Measurements from ENCODE around the gene TBC1D17.
"Not testable (repeated sequence)": the region's sequence is repeated elsewhere in the genome, so short reads cannot be mapped to it uniquely, and the experiment has no call there.

Gene TBC1D17

GRCh38 chr19:49924004-49924880, 46.7 kb downstream of the TBC1D17 start:
- no peak for DNase-seq

- not testable (repeated sequence) for DNase-seq
Measured at GRCh38 chr19:49924881-49925210, 47.3 kb downstream of the TBC1D17 start.

- DNase-seq, result no peak
Measured at GRCh38 chr19:49925486-49925885, 48.0 kb downstream of the TBC1D17 start.

- no peak for DNase-seq
Measured at GRCh38 chr19:49926515-49926914, 49.0 kb downstream of the TBC1D17 start.

- no peak for DNase-seq
Measured at GRCh38 chr19:49927526-49928264, 50.2 kb downstream of the TBC1D17 start.

- peak; percentile 92 for DNase-seq
Measured at GRCh38 chr19:49929121-49929610, 51.7 kb downstream of the TBC1D17 start, which contains the start of the genes ATF5 and NUP62. Gene ATF5, plus strand, starts transcription at chr19:49929205. Its CDS starts 1,646 bp downstream, at chr19:49930851. Gene NUP62, minus strand, starts transcription at chr19:49929504. Its CDS starts 19,697 bp downstream, at chr19:49909807.

GRCh38 chr19:49929611-49930482, 52.3 kb downstream of the TBC1D17 start:
- peak; percentile 96 for DNase-seq

GRCh38 chr19:49930483-49931011, 53.0 kb downstream of the TBC1D17 start:
- DNase-seq, result no peak

- DNase-seq, result no peak
Measured at GRCh38 chr19:49931293-49932040, 54.0 kb downstream of the TBC1D17 start.

- no peak for DNase-seq
Measured at GRCh38 chr19:49932041-49932451, 54.5 kb downstream of the TBC1D17 start.

GRCh38 chr19:49932731-49933131, 55.2 kb downstream of the TBC1D17 start:
- no peak for DNase-seq

GRCh38 chr19:49933643-49934042, 56.1 kb downstream of the TBC1D17 start:
- DNase-seq, result no peak

- DNase-seq, result no peak
Measured at GRCh38 chr19:49936549-49936948, 59.0 kb downstream of the TBC1D17 start.

GRCh38 chr19:49937750-49938381, 60.4 kb downstream of the TBC1D17 start:
- peak; percentile 82 for DNase-seq

All from DMS53 (cell line).